NB4 (cell line): ENCODE measurements around the gene NDUFA6.

Experiments used
- MYC ChIP-seq: IDR thresholded peaks from 2 replicates; pipeline ENCODE4 v1.6.1; 2011; ENCODE audit warnings: low read depth, low read length
- TF ChIP-seq, protein P1 (sequence below): IDR thresholded peaks from one replicate; pipeline ENCODE4 v1.5.1; 2012; ENCODE audit warnings: low read depth, low read length
- TF ChIP-seq, protein P2 (sequence below): IDR thresholded peaks from 2 replicates; pipeline ENCODE4 v1.6.1; 2011; ENCODE audit warnings: low read depth, low read length

DNA sequence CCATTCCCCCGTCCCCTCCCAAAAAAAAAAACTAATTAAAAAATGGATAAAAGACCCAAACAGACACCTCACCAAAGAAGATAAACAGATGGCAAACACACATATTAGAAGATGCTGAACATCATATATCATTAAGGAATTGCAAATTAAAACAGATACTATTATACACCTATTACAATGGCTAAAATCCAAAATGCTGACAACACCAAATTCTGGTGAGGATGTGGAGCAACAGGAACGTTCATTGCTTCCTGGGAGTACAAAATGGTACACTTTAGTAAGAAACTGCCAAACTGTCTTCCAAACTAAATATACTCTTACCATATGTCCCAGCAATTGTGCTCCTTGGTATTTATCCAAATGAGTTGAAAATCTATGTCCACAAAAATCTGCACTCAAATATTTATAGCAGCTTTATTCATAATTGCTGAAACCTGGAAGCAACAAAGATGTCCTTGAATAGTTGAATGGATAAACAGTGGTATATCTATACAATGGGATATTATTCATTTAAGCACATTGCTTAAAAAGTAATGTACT is 39.9 kb downstream of the NDUFA6 start:
- TF ChIP-seq, protein P1, sequence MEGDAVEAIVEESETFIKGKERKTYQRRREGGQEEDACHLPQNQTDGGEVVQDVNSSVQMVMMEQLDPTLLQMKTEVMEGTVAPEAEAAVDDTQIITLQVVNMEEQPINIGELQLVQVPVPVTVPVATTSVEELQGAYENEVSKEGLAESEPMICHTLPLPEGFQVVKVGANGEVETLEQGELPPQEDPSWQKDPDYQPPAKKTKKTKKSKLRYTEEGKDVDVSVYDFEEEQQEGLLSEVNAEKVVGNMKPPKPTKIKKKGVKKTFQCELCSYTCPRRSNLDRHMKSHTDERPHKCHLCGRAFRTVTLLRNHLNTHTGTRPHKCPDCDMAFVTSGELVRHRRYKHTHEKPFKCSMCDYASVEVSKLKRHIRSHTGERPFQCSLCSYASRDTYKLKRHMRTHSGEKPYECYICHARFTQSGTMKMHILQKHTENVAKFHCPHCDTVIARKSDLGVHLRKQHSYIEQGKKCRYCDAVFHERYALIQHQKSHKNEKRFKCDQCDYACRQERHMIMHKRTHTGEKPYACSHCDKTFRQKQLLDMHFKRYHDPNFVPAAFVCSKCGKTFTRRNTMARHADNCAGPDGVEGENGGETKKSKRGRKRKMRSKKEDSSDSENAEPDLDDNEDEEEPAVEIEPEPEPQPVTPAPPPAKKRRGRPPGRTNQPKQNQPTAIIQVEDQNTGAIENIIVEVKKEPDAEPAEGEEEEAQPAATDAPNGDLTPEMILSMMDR = no peak
- TF ChIP-seq MYC = no peak
- TF ChIP-seq, protein P2, sequence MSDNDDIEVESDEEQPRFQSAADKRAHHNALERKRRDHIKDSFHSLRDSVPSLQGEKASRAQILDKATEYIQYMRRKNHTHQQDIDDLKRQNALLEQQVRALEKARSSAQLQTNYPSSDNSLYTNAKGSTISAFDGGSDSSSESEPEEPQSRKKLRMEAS = no peak
